K562 (cell line): ENCODE data around the gene PRPF18.

Experiments
- CEBPG ChIP-seq, 3 experiments: fragments of 200-800 bp in 1 of 3; sonication (Bioruptor generic) in 1 of 3; sonication (generic) in 1 of 3; formaldehyde crosslinking in 1 of 3; IDR thresholded peaks in 2 of 3; conservative IDR thresholded peaks in 1 of 3; 2 replicates each; pipeline versions ENCODE4 v1.6.1 to v1.8.0; 2016 to 2022; ENCODE audit warnings: missing compliant biosample characterization in 2 of 3, missing genetic modification characterization in 2 of 3, mild to moderate bottlenecking in 1 of 3, missing genetic modification reagents in 1 of 3
- CHD2 ChIP-seq: IDR thresholded peaks from 2 replicates; pipeline ENCODE4 v1.6.1; 2011; ENCODE audit warnings: low read depth, low read length
- CREB3L1 ChIP-seq: fragments of 450-650 bp; IDR thresholded peaks from 2 replicates; pipeline ENCODE4 v1.6.1; 2014; ENCODE audit warnings: low read depth, mild to moderate bottlenecking, moderate library complexity, borderline replicate concordance
- NFATC3 ChIP-seq: fragments of 450-650 bp; IDR thresholded peaks from 2 replicates; pipeline ENCODE4 v1.6.1; 2017; ENCODE audit warnings: mild to moderate bottlenecking
- RREB1 ChIP-seq: fragments of 250-450 bp; sonication (Bioruptor Pico); IDR thresholded peaks from 2 replicates; pipeline ENCODE4 v1.4.0; 2020
- THAP7 ChIP-seq: fragments of 250-450 bp; sonication (Bioruptor Pico); IDR thresholded peaks from 2 replicates; pipeline ENCODE4 v1.5.0; 2021
- ZNF232 ChIP-seq: sonication (generic); formaldehyde crosslinking; IDR thresholded peaks from 2 replicates; pipeline ENCODE4 v1.8.0; 2022; ENCODE audit warnings: mild to moderate bottlenecking, missing genetic modification reagents

- TF ChIP-seq RREB1 (no peak), ZNF232 (CRISPR knock-in tag) (no peak), CEBPG (CRISPR knock-in tag; IDR thresholded peaks at IDR 0.05) (no peak), CEBPG (tag; conservative IDR thresholded peaks at IDR 0.05 in 1 of 2, IDR thresholded peaks at IDR 0.05 in 1 of 2) (no peak), CREB3L1 (no peak), CHD2 (no peak), NFATC3 (no peak), THAP7 (CRISPR knock-in tag) (no peak)
These were observed 83.5 kb downstream of the PRPF18 start for GRCh38 chr10:13670311-13670710.
